T-helper 2 cell (primary cell): ENCODE measurements around the gene SHLD1.
"Not testable (repeated sequence)": the region's sequence is repeated elsewhere in the genome, so short reads cannot be mapped to it uniquely, and the experiment has no call there.

ENCODE experiments used
- DNase-seq, 5 experiments: peaks; one replicate each; pipeline versions ENCODE4 v3.0.0 to v3.0.0-alpha.2; 2012 to 2022
- total RNA-seq, 2 donors: gene quantifications; one replicate each; lab custom pipeline; 2026; lab: John Stamatoyannopoulos, UW

Gene SHLD1
- total RNA-seq = 4.7 to 9.5 reads per million in 2 donors

- peak; percentile 24 to 95 (median 68) for DNase-seq
Measured at GRCh38 chr20:5749952-5750779, at the start of gene SHLD1. Gene SHLD1 (plus strand): TSS chr20:5750401. CDS start chr20:5772866, 22,465 bp downstream.

GRCh38 chr20:5702339-5702738 is 47.9 kb upstream of the SHLD1 start:
- DNase-seq = not testable (repeated sequence)

- DNase-seq = no peak
Measured at GRCh38 chr20:5703681-5704101, 46.5 kb upstream of the SHLD1 start.

- no peak for DNase-seq
Measured at GRCh38 chr20:5705827-5706226, 44.4 kb upstream of the SHLD1 start.

GRCh38 chr20:5706797-5707196 is 43.4 kb upstream of the SHLD1 start:
- DNase-seq = no peak

GRCh38 chr20:5710551-5710950 is 39.6 kb upstream of the SHLD1 start:
- no peak for DNase-seq

GRCh38 chr20:5714261-5715041 is 35.8 kb upstream of the SHLD1 start:
- DNase-seq = peak; percentile 28 to 93 (median 81)

- no peak for DNase-seq
Measured at GRCh38 chr20:5715071-5715841, 34.9 kb upstream of the SHLD1 start.

GRCh38 chr20:5716953-5717352 is 33.2 kb upstream of the SHLD1 start:
- DNase-seq = no peak

- no peak for DNase-seq
Measured at GRCh38 chr20:5718896-5719595, 31.2 kb upstream of the SHLD1 start.

GRCh38 chr20:5719861-5720403 is 30.3 kb upstream of the SHLD1 start:
- peak in 1 of 5 experiments; percentile 20 for DNase-seq

GRCh38 chr20:5720696-5721095 is 29.5 kb upstream of the SHLD1 start:
- DNase-seq = no peak

- DNase-seq = not testable (repeated sequence)
Measured at GRCh38 chr20:5721356-5721755, 28.8 kb upstream of the SHLD1 start.

- DNase-seq = peak in 1 of 5 experiments; percentile 34
Measured at GRCh38 chr20:5722927-5723326, 27.3 kb upstream of the SHLD1 start.

GRCh38 chr20:5725183-5725463 is 25.1 kb upstream of the SHLD1 start:
- DNase-seq = not testable (repeated sequence)

GRCh38 chr20:5727018-5727515 is 23.1 kb upstream of the SHLD1 start:
- DNase-seq = no peak

- no peak for DNase-seq
Measured at GRCh38 chr20:5729348-5729747, 20.9 kb upstream of the SHLD1 start.

- no peak for DNase-seq
Measured at GRCh38 chr20:5730131-5730530, 20.1 kb upstream of the SHLD1 start.

- DNase-seq = no peak
Measured at GRCh38 chr20:5731753-5732366, 18.3 kb upstream of the SHLD1 start.

- no peak for DNase-seq
Measured at GRCh38 chr20:5734602-5735001, 15.6 kb upstream of the SHLD1 start.

GRCh38 chr20:5735845-5736510 is 14.2 kb upstream of the SHLD1 start:
- DNase-seq = no peak
